K562 treated with DMSO at 1 percent for 4 hours (cell line): ENCODE results near the gene CSRP3. TPM values are rescaled to one million over a fixed set of nuclear protein-coding genes. Genes with fewer than 3 reads are reported as not detected.

Experiments
- total RNA-seq: library from RNA; unstranded; fragments of 300-600 nt; gene quantifications from 2 replicates; pipeline ENCODE4 v1.2.3, GENCODE V29; 2022; ENCODE audit not compliant: insufficient read depth

The CSRP3 gene
- total RNA-seq, result not detected in 2 replicates

GRCh38 chr11:19201737-19202605 is at the start of gene CSRP3:
Gene CSRP3, minus strand, starts transcription at chr11:19201983. Its CDS starts 9,535 bp downstream, at chr11:19192448.

GRCh38 chr11:19240420-19241259 is 38.9 kb upstream of the CSRP3 start, which contains the start of gene E2F8:
Gene E2F8, minus strand, starts transcription at chr11:19240945. Its CDS starts 824 bp downstream, at chr11:19240121.

Other genes starting within 250 kb of the CSRP3 start
- gene MRGPRX2, start 141.3 kb downstream of the CSRP3 start, total RNA-seq, result not detected in 2 replicates
- gene ZDHHC13, start 84.8 kb downstream of the CSRP3 start, total RNA-seq, result 7.4 and 9.5 TPM in 2 replicates
- 4.5 and 5.5 TPM in 2 replicates for gene E2F8, start 39.0 kb upstream of the CSRP3 start, total RNA-seq